8988T (cell line): ENCODE measurements around the gene TLE2.
"Not testable (repeated sequence)": the region's sequence is repeated elsewhere in the genome, so short reads cannot be mapped to it uniquely, and the experiment has no call there.

ENCODE experiments used
- DNase-seq: peaks from one replicate; pipeline ENCODE4 v3.0.0; 2011

Gene TLE2

DNA sequence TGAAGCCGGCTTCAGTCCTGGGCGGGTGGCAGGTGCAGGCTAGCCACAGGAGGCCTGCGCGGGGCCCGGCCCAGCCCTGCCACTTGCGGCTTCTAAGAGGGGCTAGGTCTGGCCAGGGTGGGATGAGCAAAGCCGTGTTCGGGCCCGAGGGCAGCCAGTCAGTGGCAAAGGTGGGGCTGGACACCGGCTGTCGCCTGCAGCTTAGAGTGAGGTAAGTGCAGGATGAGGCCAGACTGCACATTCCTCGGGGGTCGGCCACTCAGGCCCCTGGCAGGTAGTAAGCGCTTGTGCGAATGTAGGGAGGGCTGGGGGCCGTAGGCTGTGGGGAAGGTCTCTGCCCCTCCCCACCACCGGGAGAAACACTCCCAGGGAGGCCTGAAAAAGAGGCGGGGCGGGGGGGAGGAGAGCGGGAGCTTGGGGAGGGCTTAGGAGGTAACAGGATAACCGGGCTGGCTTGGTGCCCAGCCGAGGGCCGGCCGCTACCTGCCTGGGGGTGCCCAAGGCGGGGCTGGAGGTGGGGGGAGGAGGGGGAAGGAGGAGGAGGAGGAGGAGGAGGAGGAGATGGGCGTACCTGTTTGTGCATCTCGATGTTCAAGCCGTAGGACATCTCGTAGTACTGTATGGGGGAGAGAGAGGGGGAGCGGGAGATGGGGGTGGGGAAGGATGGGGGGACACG, 26.8 kb upstream of the TLE2 start:
- DNase-seq = no peak

DNA sequence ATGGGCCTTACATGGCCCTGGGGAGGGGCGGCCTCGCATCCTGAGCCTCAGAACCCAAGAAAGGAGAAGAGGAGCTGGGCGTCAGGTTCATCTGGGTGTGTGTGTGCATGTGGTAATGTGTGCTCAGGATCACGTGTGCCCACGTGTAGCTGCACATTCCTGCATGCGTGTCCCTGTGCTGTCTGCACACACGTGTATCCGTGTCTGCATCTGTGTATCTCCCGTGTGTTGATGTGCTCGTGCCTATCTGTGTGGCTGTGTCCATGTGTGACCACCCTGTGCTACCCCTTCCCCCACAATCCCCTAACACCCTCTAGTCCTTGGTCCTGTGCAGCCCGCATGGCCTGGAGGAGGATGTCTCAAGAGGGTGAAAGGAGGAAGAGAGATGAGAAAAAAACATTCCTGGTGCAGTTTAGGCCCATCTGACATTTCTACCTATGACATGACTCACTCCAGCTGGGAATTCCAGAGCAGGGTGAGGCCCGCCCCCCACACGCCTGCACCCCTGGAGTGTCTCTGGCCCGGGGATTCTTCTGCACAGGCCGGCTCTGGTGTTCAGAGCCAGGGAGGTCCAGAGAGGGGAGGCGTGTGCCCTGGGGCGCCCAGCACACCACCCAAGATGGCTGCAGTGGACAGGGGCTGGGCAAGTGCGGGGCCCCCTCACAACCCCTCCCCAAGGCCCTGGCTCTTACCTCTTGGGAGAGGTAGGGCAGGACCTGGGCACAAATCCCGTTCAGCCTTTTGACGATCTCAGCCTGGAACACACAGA, 26.1 kb upstream of the TLE2 start:
- DNase-seq = no peak

DNA sequence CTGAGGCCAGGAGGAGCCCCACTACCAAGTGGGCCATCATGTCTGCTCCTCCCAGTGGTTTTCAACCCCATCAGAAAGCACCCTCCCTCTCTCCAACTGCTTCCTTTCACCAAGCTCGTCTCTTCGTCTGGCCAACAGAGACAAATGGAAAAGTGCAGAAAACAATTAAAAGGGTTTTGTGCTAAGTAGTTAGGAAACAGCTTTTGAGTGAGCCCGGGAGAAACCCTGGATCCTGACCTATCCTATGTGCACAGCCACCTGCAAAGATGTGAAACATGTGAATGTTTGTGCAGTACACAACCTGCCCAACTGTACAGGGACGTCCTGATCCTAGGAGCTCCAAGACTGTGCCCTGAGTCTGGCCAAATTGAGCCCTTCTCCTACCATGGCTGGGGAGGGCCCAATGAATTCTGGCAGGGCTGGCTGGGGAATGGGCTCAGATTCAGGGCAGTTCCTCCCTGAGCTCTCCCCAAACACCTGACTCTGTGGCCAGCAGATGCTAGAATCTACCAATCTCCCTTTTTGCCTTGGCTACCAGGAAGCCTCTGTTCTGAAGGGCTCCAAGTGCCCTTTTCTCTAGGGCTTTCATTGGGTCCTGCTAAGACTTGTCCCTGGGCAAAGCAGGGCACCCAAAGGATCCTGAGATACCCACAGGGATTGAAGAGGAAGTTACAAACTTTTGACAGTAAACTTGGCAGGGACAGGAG, 25.3 kb upstream of the TLE2 start:
- no peak for DNase-seq

DNA sequence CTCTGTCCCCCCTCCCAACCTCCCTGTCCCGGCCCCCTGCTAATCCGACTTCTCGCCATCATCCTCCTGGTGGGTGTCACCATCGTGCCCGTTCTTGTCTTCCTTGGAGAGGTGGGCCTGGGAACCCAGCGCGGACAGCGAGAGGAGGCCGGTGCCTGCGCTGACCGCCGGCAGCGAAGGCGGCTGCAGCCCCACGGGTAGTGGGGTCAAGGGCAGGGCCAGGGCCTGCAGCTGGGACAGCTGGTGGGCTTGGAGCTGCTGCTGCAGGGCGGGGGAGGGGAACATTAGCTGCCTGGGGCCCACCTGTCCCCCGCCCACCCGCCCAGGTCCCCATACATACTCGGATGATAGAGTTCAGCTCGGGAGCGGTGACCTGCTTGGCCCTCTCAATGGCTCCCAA, 24.7 kb upstream of the TLE2 start:
- DNase-seq = no peak

DNA sequence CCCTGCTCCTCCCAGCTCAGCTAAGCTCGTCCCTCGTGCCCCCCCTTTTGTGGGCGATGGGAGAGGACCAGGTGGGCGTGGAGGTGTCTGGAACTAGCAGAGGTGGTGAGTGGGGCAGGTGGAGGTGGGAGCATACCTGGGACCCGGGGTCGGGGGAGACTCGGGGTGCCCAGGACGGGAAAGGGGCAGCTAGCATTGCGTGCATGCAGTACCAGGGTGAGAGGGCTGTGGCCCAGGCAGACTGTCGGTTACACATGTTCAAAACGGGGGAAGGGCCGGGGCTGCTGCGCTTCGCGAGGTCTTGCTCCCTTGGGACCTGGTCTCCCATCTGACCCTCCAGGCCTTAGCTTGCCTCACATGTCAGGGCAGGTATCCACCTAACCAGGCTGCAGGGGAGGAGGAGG, 24.1 kb upstream of the TLE2 start:
- no peak for DNase-seq

DNA sequence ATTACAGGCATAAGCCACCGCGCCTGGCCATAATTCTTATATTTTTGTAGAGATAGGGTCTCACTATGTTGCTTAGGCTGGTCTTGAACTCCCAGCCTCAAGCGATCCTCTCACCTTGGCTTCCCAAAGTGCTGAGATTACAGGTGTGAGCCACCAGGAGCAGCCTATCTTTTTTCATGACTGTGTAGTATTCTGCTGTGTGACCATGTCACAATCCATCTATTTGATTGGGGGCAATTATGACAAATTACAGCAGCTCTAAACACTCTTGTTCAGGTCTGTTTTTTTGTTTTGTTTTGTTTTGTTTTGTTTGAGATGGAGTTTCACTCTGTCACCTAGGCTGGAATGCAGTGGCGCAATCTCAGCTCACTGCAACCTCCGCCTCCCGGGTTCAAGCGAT, 20.9 kb upstream of the TLE2 start:
- not testable (repeated sequence) for DNase-seq

DNA sequence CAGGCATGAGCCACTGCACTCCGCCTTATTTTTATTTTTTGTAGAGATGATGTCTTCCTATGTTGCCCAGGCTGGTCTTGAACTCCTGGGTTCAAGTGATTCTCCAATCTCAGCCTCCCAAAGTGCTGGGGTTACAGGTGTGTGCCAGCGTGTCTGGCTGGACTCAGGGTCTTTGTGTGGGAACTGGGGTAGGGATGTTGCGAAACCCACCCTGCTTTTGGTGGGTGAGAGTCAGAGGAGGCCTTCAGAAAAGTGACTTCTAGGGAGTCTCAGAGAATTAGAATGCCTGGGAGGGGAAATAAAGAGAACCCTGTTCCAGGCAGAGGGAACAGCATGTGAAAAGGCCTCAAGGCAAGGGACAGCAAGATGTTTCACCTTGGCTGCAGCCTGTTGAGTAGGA, 20.0 kb upstream of the TLE2 start:
- DNase-seq = no peak

DNA sequence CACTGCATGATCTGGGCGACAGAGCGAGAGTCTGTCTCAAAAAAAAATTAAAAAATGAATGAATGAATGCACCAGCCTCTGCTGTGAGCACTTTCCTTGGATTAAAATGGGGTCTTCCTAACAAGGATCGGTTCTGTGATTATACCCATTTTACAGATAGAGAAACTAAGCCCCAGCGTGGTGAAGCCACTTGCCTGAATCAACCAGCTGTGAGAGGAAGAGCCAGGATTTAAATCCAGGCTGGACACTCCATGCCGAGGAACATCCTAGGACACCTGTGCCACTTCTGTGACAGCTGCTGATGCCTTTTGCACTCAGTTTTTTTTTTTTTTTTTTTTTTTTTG, 19.1 kb upstream of the TLE2 start:
- DNase-seq = no peak

DNA sequence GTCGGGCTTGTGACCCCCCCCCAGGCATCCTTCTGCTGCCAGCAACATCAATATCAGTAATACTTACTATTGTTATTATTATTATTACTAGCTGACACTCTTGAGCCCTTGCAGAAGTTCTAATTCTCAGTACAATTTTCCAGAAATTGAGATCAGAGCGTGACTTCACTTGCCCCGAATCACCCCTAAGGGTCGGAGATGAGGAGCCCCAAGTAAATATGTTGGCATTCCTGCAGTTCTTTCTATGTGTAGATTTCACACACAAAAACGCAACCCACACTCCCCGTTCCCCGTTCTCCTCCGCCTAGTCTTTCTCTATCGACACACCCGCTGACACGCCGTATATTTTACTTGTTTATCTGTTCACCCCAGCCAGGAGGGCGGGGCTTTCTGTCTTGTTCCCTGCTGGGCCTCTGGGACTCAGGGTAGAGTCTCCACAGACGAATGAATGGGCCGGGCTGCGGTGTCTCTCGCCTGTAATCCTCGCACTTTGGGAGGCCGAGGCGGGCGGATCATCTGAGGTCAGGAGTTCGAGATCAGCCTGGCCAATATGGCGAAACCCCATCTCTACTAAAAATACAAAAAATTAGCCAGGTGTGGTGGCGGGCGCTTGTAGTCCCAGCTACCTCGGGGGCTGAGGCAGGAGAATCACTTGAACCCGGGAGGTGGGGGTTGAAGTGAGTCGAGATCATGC, 18.6 kb upstream of the TLE2 start:
- no peak for DNase-seq

DNA sequence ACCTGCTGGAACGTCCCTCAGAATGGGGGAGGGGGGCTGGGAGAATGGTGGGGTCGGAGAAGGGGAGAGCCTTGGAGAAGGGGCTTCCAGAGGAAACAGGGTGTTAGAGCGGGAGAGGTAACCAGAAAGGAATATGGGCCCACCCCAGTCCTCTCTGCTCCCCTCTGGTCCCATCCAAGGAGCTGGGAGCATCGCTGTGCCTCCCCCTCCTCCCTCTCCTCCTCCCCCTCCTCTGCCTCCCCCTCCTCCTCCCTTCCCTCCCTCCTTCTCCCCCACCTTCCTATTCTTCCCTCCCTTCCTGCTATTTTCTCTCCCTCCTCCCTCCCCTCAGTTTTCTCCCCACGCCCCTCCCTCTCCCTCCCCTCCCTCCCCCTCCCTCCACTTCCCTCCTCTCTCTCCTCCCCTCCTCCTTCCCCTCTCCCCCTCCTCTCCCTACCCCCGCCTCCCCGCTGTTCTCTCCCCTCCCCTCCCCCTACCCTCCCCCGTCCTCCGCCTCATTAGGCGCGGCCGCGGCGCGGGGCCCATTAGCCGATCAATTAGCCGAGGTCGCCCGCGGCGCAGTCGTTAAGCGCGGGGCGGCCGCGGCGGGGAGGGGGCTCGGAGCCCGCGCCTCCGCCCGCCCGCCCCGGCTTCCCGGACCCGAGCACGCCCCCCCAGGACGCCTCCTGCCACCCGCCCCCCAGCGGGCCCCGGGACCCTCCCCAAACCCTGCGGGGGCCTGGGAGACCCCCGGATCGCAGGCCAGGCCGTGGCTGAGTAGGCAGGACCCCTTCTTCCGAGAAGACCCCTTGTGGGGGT, 17.8 kb upstream of the TLE2 start:
- no peak for DNase-seq

DNA sequence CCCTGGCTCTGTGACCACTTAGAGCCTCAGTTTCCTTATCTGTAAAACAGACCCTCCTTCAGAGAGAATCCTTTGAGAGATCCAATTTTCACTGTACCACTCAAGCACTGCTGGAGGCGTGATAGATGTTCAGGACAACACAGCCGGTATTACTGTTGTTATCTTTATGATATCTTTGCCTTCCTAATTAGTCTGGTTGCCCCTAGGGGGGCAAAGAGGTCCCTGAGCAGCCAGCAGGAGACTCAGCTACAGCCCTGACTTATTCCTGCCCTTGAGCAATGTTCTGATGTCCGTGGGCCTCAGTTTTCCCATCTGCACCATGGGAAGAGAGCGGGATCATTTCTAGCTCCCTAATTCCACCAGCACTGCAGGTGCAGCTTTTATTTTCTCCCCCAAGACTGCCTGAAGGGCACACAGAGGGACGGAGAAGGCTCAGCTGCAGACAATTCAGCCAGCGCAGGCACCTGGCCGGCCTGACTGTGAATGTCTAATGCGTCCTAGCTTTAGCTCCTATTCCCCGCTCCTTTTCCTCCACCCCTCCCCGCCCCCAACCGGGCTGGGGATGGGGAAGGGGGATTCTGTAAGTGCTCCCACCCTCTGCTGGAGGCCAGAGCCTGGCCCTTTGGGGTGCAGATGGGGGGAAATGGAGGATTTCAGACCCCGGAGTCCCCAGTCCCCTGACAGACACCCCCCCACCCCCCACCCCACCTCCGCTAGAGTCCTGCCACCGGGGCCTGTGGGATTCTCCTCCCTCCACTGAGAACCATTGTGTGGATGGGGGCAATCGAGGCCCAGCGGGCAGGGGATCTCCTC, 17.0 kb upstream of the TLE2 start:
- no peak for DNase-seq

DNA sequence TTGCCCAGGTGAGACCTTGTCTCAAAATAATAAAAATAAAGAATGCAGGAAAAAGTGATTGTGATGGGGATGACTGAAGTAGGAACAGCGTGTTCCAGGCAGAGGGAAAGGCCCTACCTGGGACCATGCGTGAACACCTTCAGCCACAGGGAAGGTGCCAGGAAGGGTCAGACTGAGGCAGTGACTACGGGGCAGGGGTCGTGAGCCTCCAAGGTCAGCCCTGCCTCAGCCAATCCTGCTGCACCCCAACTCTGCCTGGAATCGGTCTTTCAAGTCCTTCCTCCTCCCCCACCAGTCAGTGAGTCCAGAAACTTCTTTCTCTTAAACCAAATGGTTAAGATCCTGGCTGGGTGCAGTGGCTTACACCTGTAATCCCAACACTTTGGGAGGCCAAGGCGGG, 16.1 kb upstream of the TLE2 start:
- no peak for DNase-seq

DNA sequence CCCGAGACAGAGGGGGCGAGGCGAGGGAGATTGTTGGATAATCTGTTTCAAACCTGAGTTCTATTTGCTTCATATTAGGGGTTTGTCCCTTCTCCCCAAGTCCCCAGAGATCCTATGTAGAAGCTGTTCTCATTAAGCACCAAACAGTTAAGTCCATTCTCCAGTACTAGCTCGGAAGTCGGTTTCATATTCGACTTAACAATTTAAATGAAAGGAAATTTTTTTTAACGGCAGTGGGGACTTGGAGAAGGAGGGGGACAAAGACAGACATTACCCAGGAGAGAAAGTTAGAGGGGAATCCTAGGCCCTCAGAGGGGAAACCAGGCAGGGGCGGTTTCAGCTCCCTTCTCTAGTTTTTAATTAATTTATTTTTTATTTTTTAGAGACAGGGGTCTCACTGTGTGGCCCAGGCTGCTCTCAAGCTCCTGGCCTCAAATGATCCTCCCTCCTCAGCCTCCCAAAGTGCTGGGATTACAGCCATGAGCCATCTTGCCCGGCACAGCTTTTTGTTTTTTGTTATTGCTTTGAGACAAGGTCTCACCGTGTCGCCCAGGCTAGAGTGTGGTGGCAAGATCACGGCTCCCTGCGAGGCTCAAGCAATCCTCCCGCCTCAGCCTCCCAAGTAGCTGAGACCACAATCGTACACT, 13.7 kb upstream of the TLE2 start:
- no peak for DNase-seq

DNA sequence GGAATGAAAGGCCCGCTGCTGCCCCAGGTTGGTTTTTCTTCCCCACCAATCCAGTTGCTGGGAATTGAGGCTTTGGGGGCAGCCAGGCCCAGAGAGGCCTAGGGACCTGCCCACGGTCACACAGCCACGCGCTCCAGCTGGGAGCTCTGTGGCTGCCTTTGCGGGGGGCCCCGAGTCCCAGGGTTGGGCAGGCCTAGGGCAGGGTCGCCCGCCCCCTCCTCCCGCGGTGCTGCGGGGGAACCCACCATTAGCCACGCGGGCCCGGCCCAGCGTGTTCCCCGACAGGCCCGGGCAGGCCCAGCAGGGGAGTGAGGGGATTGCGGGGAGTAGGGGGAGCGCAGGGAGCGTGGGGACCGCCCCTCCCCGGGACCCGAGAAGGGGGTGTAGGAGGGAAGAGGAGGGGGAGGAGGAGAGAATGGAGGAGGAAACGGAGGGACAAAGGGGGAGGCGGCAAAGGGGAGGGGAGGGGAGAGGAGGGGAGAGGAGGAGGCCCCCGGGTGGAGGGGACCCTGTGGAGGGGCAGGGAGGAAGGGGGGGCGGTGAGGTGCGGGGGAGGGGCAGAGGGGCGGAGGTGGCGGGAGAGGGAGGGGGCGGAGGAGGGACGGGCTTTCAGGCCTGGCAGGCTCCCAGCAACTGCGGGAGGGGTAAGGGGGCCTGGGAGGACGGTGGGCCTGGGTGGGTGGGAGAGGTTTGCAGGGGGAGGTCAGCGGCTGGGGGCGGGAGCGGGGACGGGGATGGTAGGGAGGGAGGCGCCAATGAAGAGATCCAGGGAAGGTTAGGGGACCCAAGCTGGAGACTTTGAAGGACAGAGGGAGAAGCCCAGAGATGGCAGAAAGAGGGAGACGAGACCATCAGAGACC, 12.9 kb upstream of the TLE2 start:
- no peak for DNase-seq

DNA sequence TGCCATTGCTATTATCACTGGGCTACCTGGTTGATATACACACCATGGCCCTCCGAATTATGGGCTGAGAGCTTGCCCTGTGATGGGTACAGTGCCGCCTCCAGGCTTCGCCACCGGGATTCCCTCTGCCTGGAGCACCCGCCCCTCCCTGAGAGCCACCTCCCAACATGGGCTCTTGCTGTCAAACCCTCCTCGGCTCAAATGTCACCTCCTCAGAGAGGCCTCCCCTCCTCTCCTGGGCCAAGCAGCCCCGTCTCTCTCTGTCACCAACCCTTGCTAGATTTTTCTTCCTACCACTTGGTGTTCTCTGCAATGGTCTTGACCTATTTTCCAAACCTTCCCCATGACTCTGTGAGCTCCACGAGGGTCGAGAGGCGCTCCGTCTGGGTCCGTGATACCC, 12.2 kb upstream of the TLE2 start:
- no peak for DNase-seq

DNA sequence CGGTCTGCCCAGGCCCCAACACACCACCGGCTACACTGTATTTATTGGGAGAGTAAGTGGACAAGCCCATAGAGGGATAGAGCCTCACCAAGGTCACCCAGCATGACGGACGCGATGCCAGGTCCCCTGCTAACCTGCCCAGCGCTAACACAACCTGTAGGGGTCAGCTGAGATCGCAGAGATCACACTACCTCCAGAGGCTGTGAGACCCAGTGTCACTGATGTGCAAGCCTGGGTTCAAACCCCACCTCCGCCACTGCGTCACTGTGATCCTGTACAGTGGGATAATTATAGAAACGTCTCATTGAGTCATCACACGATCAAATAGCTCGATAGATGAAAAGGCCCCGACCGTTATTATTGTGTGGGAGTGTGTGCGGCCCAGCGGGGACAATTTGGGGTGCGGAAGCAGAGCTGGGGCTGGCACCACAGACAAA, 10.6 kb upstream of the TLE2 start:
- DNase-seq = no peak

DNA sequence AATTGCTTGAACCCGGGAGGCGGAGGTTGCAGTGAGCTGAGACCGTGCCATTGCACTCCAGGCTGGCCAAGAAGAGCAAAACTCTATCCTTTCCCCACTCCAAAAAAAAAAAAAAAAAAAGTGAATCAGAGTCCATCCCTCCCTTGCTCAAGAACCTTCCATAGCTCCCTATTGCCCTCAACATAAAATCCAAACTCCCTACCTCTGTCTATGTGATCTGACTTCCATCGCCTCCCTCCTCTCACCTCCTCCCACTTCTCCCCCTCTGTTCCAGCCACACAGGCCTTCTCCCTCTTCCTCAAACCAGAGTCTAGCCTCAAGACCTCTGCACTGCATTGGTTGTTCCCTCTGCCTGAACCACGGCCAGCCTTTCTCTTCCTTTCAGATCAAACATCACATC, 10.0 kb upstream of the TLE2 start:
- DNase-seq = no peak

DNA sequence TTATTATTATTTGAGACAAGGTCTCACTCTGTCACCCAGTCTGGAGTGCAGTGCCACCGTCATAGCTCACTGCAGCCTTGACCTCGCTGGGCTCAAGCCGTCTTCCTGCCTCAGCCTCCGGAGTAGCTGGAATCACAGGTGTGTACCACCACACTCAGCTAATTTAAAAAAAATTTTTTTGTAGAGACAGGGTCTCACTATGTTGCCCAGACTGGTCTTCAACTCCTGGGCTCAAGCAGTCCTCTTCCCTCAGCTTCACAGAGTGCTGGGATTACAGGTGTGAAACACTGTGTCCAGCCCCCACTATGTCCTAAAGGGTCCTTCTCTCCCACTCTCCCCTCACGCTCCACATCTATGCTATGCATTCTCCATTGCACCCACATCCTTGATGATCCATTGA, 9.1 kb upstream of the TLE2 start:
- no peak for DNase-seq

DNA sequence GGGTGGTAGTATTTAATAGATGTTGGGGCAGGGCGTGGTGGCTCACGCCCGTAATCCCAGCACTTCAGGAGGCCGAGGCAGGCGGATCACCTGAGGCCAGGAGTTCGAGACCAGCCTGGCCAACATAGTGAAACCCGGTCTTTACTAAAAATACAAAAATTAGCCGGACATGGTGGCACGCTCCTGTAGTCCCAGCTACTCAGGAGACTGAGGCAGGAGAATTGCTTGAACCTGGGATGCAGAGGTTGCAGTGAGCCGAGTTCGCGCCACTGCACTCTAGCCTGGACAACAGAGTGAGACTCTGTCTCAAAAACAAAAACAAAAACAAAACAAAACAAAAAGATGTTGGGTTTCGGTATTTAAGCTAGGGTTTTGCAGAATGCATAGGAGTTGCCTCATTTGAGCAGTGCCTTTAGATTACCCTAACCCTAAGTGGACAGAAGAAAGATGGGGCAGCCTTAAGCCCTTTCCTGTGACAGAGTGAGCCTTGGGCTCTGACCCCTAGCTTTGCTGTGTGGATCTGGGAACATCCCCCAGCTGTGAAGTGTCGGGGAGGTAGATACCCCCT, 8.0 kb upstream of the TLE2 start:
- DNase-seq = not testable (repeated sequence)
